ENCODE measurements around the gene SLC16A10. TPM values are rescaled to one million over a fixed set of nuclear protein-coding genes. Genes with fewer than 3 reads are reported as not detected.

The SLC16A10 gene
- total RNA-seq, 1 experiment from 2014 or later = 2.9 TPM

- no TSS peak for BruUV-seq (replicated peaks)
- Histone ChIP-seq H2AFZ (ENCODE audit: low read length) (no peak overlapping the region), H3K27ac (ENCODE audit: low read length) (no peak overlapping the region), H3K9me3 (ENCODE audit: low read length) (no peaks in the 10 kb centered on the region), H3K4me3 (ENCODE audit: low read length) (no peak overlapping the region), H3K9me2 (replicated peaks; ENCODE audit: low read length) (no peaks in the 10 kb centered on the region), H3K4me2 (ENCODE audit: low read length) (no peak overlapping the region), H3K79me2 (ENCODE audit: low read length) (no peaks in the 10 kb centered on the region), H3K27me3 (ENCODE audit: low read length) (no peaks in the 10 kb centered on the region), H3K9ac (ENCODE audit: low read length) (no peak overlapping the region), H4K20me1 (ENCODE audit: low read length) (no peaks in the 10 kb centered on the region), H3K4me1 (ENCODE audit: insufficient read depth, low read length) (no peaks in the 10 kb centered on the region), H3F3A (ENCODE audit: low read length, unreplicated experiment) (no peaks in the 10 kb centered on the region), H3K36me3 (ENCODE audit: low read depth, low read length) (no peaks in the 10 kb centered on the region)
- intact Hi-C loops (cut with micrococcal nuclease) = no loop called here
- POLR2A ChIA-PET (ENCODE audit: unreplicated experiment) = no interaction called here
- TF ChIP-seq EZH2 (IDR thresholded peaks at IDR 0.05; ENCODE audit: low read length, unreplicated experiment) (no peak), CTCF (conservative IDR thresholded peaks at IDR 0.05; ENCODE audit: low read depth, low read length) (no peak), EZH2phosphoT487 (IDR thresholded peaks at IDR 0.05; ENCODE audit: borderline replicate concordance, low read length) (no peak)
- ATAC-seq (no peak), DNase-seq (no peak)
- CTCF ChIA-PET = interaction anchor here (0.7 kb wide), 1 partner anchor 152 kb away, joined by 4 read pairs; no protein-coding TSS in a partner anchor
Observed at GRCh38 chr6:111208933-111209332, 121.6 kb downstream of the SLC16A10 start.

DNA sequence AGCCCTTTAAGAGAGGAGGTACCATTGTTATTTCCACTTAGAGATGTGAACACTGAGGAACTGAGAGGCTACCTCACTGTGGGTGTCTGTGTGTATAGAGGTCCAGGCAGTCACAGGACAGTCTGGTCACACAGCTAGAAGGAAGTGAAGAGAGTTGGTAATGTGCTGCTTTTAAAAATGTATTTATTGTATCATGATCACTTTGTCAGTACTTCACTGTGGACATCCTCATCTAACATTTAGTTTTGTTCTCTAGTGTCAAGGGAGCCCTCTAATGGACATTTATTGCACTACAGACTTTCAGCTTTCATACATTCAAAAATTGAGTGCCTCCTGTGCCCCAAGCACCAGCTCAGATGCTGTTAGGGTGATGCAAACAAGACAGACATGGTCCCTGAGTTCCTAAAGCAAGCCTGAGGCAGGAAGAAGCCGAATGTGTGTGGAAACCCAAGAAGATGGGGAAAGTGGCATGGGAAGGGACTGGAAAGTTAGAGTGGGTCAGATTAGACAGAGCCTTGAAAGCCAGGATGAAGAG is 123.0 kb downstream of the SLC16A10 start:
- Histone ChIP-seq H3F3A (ENCODE audit: low read length, unreplicated experiment) (no peaks in the 10 kb centered on the region), H3K9ac (ENCODE audit: low read length) (no peak overlapping the region), H4K20me1 (ENCODE audit: low read length) (no peaks in the 10 kb centered on the region), H3K27me3 (ENCODE audit: low read length) (no peaks in the 10 kb centered on the region), H3K9me3 (ENCODE audit: low read length) (no peaks in the 10 kb centered on the region), H3K79me2 (ENCODE audit: low read length) (no peaks in the 10 kb centered on the region), H3K4me2 (ENCODE audit: low read length) (no peak overlapping the region), H3K9me2 (replicated peaks; ENCODE audit: low read length) (no peaks in the 10 kb centered on the region), H3K4me1 (ENCODE audit: insufficient read depth, low read length) (no peaks in the 10 kb centered on the region), H2AFZ (ENCODE audit: low read length) (no peak overlapping the region), H3K4me3 (ENCODE audit: low read length) (no peak overlapping the region), H3K36me3 (ENCODE audit: low read depth, low read length) (no peaks in the 10 kb centered on the region), H3K27ac (ENCODE audit: low read length) (no peak overlapping the region)
- intact Hi-C loops (cut with micrococcal nuclease) = loop anchor here (1.0 to 2.0 kb wide), 4 partner anchors 32 to 199 kb away; a partner anchor contains a TSS
- ChIA-PET CTCF (interaction anchor here (0.6 to 1.1 kb wide), 4 partner anchors 11 to 527 kb away, joined by 3 to 5 read pairs (median 4); no protein-coding TSS in a partner anchor), POLR2A (ENCODE audit: unreplicated experiment) (no interaction called here)
- no TSS peak for BruUV-seq (replicated peaks)
- ATAC-seq = peak; percentile 65
- peak; percentile 76 for DNase-seq
- TF ChIP-seq EZH2phosphoT487 (IDR thresholded peaks at IDR 0.05; ENCODE audit: borderline replicate concordance, low read length) (no peak), CTCF (conservative IDR thresholded peaks at IDR 0.05; ENCODE audit: low read depth, low read length) (peak; percentile 75), EZH2 (IDR thresholded peaks at IDR 0.05; ENCODE audit: low read length, unreplicated experiment) (no peak)

- Histone ChIP-seq H3K4me2 (ENCODE audit: low read length) (no peak overlapping the region), H3K27ac (ENCODE audit: low read length) (no peak overlapping the region), H2AFZ (ENCODE audit: low read length) (0 out of 2 replicates have a peak overlapping the region, but pooled peaks have one; percentile 20), H3K36me3 (ENCODE audit: low read depth, low read length) (no peaks in the 10 kb centered on the region), H3K79me2 (ENCODE audit: low read length) (no peaks in the 10 kb centered on the region), H3K4me3 (ENCODE audit: low read length) (no peak overlapping the region), H3K4me1 (ENCODE audit: insufficient read depth, low read length) (no peaks in the 10 kb centered on the region), H3K9ac (ENCODE audit: low read length) (no peak overlapping the region), H4K20me1 (ENCODE audit: low read length) (no peaks in the 10 kb centered on the region), H3K9me2 (replicated peaks; ENCODE audit: low read length) (no peaks in the 10 kb centered on the region), H3K27me3 (ENCODE audit: low read length) (no peaks in the 10 kb centered on the region), H3K9me3 (ENCODE audit: low read length) (no peaks in the 10 kb centered on the region), H3F3A (ENCODE audit: low read length, unreplicated experiment) (no peaks in the 10 kb centered on the region)
- ChIA-PET CTCF (no interaction called here), POLR2A (ENCODE audit: unreplicated experiment) (no interaction called here)
- TF ChIP-seq EZH2 (IDR thresholded peaks at IDR 0.05; ENCODE audit: low read length, unreplicated experiment) = no peak
- no peak for TF ChIP-seq CTCF (conservative IDR thresholded peaks at IDR 0.05; ENCODE audit: low read depth, low read length)
- no peak for TF ChIP-seq EZH2phosphoT487 (IDR thresholded peaks at IDR 0.05; ENCODE audit: borderline replicate concordance, low read length)
- no TSS peak for BruUV-seq (replicated peaks)
- ATAC-seq = peak; percentile 54
- DNase-seq = peak; percentile 25
- intact Hi-C loops (cut with micrococcal nuclease) = loop anchor here (2.0 kb wide), 1 partner anchor 47 kb away; a partner anchor contains a TSS
Observed at GRCh38 chr6:111211411-111212030, 124.2 kb downstream of the SLC16A10 start.

All from PC-3 (cell line).